ENCODE measurements around the gene ENAH. TPM values are rescaled to one million over a fixed set of nuclear protein-coding genes. Genes with fewer than 3 reads are reported as not detected.

The ENAH gene
- total RNA-seq, 4 donors from 2014 or later, result 198 to 229 (median 201) TPM

DNA sequence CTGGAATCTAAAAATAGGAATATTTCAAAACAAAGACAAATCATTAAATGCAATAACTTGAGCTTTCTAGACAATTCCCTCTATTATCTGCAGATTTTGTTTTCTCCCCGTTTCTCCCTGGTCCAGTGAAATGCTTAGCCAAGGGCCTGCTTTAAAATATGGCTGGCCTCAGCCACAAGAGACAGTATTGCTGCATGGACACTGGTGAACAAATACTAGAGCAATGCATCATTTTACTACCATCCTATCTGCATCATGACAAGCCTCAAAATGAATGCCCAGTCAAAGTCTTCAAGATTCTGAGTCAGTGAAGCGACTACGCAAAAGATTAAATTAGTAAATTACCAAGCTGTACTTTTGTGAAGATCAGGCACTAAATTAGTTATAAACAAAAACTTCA is 80.5 kb downstream of the ENAH start:
- H3K4me1 ChIP-seq, result peaks cover 15 to 57% (median 45%) of the 10 kb centered on the region in 4 donors
- intact Hi-C loops (cut with DNase I), result no loop called here

DNA sequence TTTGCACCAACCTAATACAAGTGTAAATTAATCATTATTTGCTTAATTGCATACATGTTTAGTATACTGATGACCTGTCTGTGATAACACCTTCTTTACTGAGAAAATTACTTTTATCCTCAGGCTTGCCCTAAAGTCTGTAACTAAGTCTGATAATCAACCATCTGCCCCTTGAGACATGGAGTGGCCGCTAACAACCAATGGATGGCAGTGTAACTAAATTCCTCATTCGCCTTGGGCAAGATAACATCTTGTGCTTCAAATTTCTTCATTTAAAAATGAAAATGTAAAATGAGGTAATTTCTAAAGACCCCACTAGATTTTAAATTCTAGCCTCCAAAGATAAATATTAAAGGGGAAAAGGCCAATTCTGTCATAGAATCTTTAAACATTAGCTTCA is 85.1 kb downstream of the ENAH start:
- TF ChIP-seq POLR2AphosphoS5 (IDR thresholded peaks at IDR 0.05), result peak in 1 of 2 donors; percentile 20
- TF ChIP-seq, protein P1, sequence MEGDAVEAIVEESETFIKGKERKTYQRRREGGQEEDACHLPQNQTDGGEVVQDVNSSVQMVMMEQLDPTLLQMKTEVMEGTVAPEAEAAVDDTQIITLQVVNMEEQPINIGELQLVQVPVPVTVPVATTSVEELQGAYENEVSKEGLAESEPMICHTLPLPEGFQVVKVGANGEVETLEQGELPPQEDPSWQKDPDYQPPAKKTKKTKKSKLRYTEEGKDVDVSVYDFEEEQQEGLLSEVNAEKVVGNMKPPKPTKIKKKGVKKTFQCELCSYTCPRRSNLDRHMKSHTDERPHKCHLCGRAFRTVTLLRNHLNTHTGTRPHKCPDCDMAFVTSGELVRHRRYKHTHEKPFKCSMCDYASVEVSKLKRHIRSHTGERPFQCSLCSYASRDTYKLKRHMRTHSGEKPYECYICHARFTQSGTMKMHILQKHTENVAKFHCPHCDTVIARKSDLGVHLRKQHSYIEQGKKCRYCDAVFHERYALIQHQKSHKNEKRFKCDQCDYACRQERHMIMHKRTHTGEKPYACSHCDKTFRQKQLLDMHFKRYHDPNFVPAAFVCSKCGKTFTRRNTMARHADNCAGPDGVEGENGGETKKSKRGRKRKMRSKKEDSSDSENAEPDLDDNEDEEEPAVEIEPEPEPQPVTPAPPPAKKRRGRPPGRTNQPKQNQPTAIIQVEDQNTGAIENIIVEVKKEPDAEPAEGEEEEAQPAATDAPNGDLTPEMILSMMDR (IDR thresholded peaks at IDR 0.05), result peak in 1 of 3 experiments; percentile 14
- TF ChIP-seq EP300 (IDR thresholded peaks at IDR 0.05), result no peak
- peaks cover 5 to 36% (median 27%) of the 10 kb centered on the region in 4 donors for H3K4me1 ChIP-seq
- H3K9me3 ChIP-seq, result no peaks in the 10 kb centered on the region
- H3K27me3 ChIP-seq, result no peaks in the 10 kb centered on the region
- intact Hi-C loops (cut with DNase I), result no loop called here
- H3K27ac ChIP-seq (replicated peaks in 1 of 4), result no peak overlapping the region
- peaks cover 0 to 10% (median 2%) of the 10 kb centered on the region in 4 donors for H3K36me3 ChIP-seq
- 87% methylated on average over 2 of the region's 2 CpGs for WGBS
- DNase-seq (ENCODE audit: extremely low spot score), result no peak
- H3K4me3 ChIP-seq, result no peak overlapping the region

More for the DNA sequence above, 80.5 kb downstream of the ENAH start:
- no peak for DNase-seq (ENCODE audit: extremely low spot score)
- Histone ChIP-seq H3K27me3 (no peaks in the 10 kb centered on the region), H3K27ac (replicated peaks in 1 of 4) (no peak overlapping the region), H3K9me3 (no peaks in the 10 kb centered on the region), H3K4me3 (no peak overlapping the region), H3K36me3 (no peaks in the 10 kb centered on the region)
- TF ChIP-seq POLR2AphosphoS5 (IDR thresholded peaks at IDR 0.05), result no peak
- no peak for TF ChIP-seq EP300 (IDR thresholded peaks at IDR 0.05)
- no peak for TF ChIP-seq POLR2A (IDR thresholded peaks at IDR 0.05; ENCODE audit: low read depth)
- TF ChIP-seq, protein P1 (IDR thresholded peaks at IDR 0.05), result peak in 1 of 3 experiments; percentile 25
- 77% methylated on average over 3 of the region's 3 CpGs for WGBS

DNA sequence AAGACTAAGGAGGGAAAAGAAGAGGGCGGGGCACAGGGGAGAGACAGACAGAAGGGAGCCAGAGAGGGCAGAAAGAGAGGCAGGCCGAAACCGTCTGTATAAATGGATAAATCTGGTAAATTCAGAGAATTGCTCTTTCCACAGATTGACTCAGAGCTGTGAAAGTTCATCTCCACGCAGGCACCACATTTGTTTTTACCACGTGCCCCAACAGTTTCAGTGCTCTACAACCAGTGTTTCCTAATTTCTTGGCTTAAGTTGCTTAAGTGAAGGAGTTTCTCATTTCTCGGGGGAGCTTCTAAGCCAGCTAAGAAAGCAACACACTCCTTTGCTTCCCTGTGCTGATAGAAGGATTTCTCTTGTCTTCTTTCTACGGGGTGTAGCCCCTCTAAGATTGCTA is 87.1 kb downstream of the ENAH start:
- intact Hi-C loops (cut with DNase I), result no loop called here
- TF ChIP-seq POLR2AphosphoS5 (IDR thresholded peaks at IDR 0.05) (peak in 1 of 2 donors; percentile 18), POLR2A (IDR thresholded peaks at IDR 0.05; ENCODE audit: low read depth) (no peak)
- 62% methylated on average over 7 of the region's 7 CpGs for WGBS
- Histone ChIP-seq H3K27me3 (no peaks in the 10 kb centered on the region), H3K36me3 (peaks cover 0 to 15% (median 7%) of the 10 kb centered on the region in 4 donors), H3K27ac (replicated peaks in 1 of 4) (peak overlapping the region in 1 of 4 donors; percentile 32), H3K4me3 (no peak overlapping the region), H3K4me1 (peaks cover 5 to 20% (median 18%) of the 10 kb centered on the region in 4 donors), H3K9me3 (no peaks in the 10 kb centered on the region)
- DNase-seq (ENCODE audit: extremely low spot score), result no peak

DNA sequence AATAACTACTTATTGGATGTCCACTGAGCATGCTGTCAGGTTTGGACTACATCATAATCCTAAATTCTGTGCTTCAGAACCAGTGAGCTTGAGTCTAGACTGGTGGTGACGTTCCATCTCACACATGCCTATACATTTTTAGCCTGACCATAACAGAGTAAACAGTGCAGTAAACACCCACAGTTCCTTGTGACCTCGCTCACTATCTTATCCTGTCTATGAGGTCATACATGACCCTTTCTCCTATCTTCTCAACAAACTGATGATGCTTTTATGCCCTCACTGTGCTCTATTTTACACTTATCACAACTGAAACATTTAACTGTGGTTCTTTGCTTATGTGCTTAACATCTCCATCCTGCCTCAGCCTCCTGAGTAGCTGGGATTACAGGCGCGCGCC is 91.2 kb downstream of the ENAH start:
- no peak for TF ChIP-seq POLR2A (IDR thresholded peaks at IDR 0.05; ENCODE audit: low read depth)
- TF ChIP-seq EP300 (IDR thresholded peaks at IDR 0.05), result no peak
- TF ChIP-seq, protein P1 (IDR thresholded peaks at IDR 0.05), result no peak
- TF ChIP-seq POLR2AphosphoS5 (IDR thresholded peaks at IDR 0.05), result no peak
- Histone ChIP-seq H3K36me3 (peaks cover 0 to 18% (median 8%) of the 10 kb centered on the region in 4 donors), H3K9me3 (peaks cover 0 to 4% (median 2%) of the 10 kb centered on the region in 4 donors), H3K27me3 (no peaks in the 10 kb centered on the region), H3K4me1 (peaks cover 0 to 5% (median 0%) of the 10 kb centered on the region in 4 donors), H3K27ac (replicated peaks in 1 of 4) (no peak overlapping the region), H3K4me3 (no peak overlapping the region)
- WGBS, result 99% methylated on average over 5 of the region's 5 CpGs
- no peak for DNase-seq (ENCODE audit: extremely low spot score)
- intact Hi-C loops (cut with DNase I), result no loop called here

DNA sequence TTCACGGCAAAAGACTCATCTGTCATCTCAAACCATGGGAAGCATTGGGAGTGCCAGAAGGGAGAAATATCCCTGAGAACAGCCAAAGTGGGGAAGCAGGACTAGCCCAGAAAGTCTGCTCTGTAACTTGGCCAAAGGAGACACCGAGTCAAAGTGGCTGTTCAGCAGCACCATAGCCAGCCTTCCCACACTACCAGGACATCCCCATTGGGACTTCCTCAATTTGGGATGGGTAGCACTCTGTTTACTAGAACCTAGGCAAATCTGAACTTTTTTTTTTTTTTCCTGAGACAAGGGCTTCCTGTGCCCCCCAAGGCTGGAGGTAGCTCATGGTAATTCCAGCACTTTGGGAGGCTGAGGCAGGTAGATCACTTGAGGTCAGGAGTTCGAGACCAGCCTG is 93.0 kb downstream of the ENAH start:
- H3K27ac ChIP-seq (replicated peaks in 1 of 4), result no peak overlapping the region
- intact Hi-C loops (cut with DNase I), result no loop called here

More for the DNA sequence above, 93.0 kb downstream of the ENAH start:
- peaks cover 0 to 10% (median 2%) of the 10 kb centered on the region in 4 donors for H3K9me3 ChIP-seq
- H3K27me3 ChIP-seq, result no peaks in the 10 kb centered on the region
- no peaks in the 10 kb centered on the region for H3K4me1 ChIP-seq
- no peak overlapping the region for H3K4me3 ChIP-seq
- WGBS, result 84% methylated on average over 3 of the region's 3 CpGs
- TF ChIP-seq POLR2A (IDR thresholded peaks at IDR 0.05; ENCODE audit: low read depth), result no peak
- no peak for TF ChIP-seq EP300 (IDR thresholded peaks at IDR 0.05)
- no peak for TF ChIP-seq POLR2AphosphoS5 (IDR thresholded peaks at IDR 0.05)
- TF ChIP-seq, protein P1 (IDR thresholded peaks at IDR 0.05), result no peak
- DNase-seq (ENCODE audit: extremely low spot score), result no peak
- H3K36me3 ChIP-seq, result peaks cover 0 to 8% (median 5%) of the 10 kb centered on the region in 4 donors
